Measurements from ENCODE around the gene MOCS3.

GRCh38 chr20:50969912-50970311 is 11.3 kb downstream of the MOCS3 start:
- TF ChIP-seq AFF4 (CRISPR knock-in tag; IDR thresholded peaks at IDR 0.05; ENCODE audit: borderline replicate concordance): no peak
- no peak for TF ChIP-seq CTCF (IDR thresholded peaks at IDR 0.05)
- TF ChIP-seq USF1 (CRISPR knock-in tag; IDR thresholded peaks at IDR 0.05): no peak
- TF ChIP-seq TP53 (CRISPR knock-in tag; IDR thresholded peaks at IDR 0.05): no peak
- TF ChIP-seq ATF3 (CRISPR knock-in tag; conservative IDR thresholded peaks at IDR 0.05): no peak

Data from WTC11 (cell line).